ENCODE measurements around the gene CTTNBP2.

The CTTNBP2 gene

DNA sequence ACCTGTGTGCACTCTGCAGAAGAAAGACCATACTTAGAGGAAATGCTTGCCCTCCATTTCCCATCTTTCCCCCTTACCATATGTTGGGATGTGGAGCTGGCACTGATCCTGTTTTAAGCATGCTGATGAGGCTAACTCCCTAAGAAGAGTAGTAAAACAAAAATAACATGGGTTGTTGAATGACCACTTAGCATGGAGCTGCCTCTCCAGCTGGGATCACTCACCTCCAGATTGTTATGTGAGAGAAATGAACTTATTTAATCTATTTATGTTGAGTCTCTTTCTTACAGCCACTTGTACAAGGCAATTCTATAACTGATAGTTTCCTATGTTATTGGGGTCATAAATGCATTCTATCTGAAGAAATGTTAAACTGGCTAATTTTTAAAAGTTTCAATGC, 17.0 kb downstream of the CTTNBP2 start:
- FAIRE-seq = no peak
- no peak for TF ChIP-seq POLR2A (IDR thresholded peaks at IDR 0.05; ENCODE audit: low read depth, low read length)
- DNase-seq (ENCODE audit: insufficient read length, low spot score) = no peak

- FAIRE-seq (no peak), DNase-seq (ENCODE audit: insufficient read length, low spot score) (no peak)
- no peak for TF ChIP-seq POLR2A (IDR thresholded peaks at IDR 0.05; ENCODE audit: low read depth, low read length)
Observed at GRCh38 chr7:117854186-117854585, 19.1 kb downstream of the CTTNBP2 start.

- no peak for TF ChIP-seq POLR2A (IDR thresholded peaks at IDR 0.05; ENCODE audit: low read depth, low read length)
- FAIRE-seq (no peak), DNase-seq (ENCODE audit: insufficient read length, low spot score) (no peak)
Observed at GRCh38 chr7:117848941-117849340, 24.3 kb downstream of the CTTNBP2 start.

DNA sequence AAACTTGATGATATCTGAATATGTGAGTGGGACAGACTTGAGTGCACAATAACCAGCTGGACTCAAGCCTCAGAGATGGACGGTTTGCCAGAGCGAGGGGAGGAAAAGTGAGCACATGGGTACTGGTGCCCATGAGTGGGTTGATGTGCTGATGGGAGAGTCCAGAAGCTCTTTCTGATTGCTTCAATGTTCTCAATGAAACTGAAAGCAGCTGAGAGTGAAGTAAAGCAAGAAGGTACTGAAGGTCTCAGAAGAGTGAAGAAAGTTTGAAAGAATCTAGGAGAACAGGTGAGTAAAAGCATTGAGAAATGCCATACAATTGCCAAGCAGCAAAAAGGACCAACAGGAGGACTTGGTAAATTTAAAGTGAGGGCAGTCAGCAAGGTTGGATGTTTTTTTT, 28.6 kb downstream of the CTTNBP2 start:
- FAIRE-seq = no peak

GRCh38 chr7:117841611-117842010, 31.6 kb downstream of the CTTNBP2 start:
- TF ChIP-seq POLR2A (IDR thresholded peaks at IDR 0.05; ENCODE audit: low read depth, low read length) = no peak
- FAIRE-seq = no peak
- DNase-seq (ENCODE audit: insufficient read length, low spot score) = no peak

More for the DNA sequence above, 28.6 kb downstream of the CTTNBP2 start:
- TF ChIP-seq POLR2A (IDR thresholded peaks at IDR 0.05; ENCODE audit: low read depth, low read length) = no peak
- no peak for DNase-seq (ENCODE audit: insufficient read length, low spot score)

- TF ChIP-seq POLR2A (IDR thresholded peaks at IDR 0.05; ENCODE audit: low read depth, low read length) = no peak
- no peak for DNase-seq (ENCODE audit: insufficient read length, low spot score)
- no peak for FAIRE-seq
Observed at GRCh38 chr7:117841011-117841410, 32.2 kb downstream of the CTTNBP2 start.

DNA sequence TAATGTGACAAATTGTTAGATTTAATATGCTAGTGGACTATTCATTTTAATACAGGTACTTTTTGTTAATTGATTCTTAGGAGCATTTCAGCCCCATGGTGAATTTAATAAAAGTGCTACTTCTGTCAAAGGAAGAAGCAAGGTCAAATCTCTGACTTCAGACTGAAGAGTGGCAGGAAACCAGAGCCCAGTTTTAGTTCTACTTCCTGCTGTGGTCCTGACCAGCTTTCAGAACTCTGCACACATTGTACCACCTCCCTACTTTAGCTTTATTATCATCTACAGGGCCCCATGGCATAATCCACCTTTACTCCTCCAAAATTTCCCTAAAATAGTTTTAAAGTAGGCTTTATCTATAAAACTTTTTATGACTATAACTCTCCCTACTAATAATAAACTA, 33.7 kb downstream of the CTTNBP2 start:
- FAIRE-seq = no peak
- DNase-seq (ENCODE audit: insufficient read length, low spot score) = no peak
- no peak for TF ChIP-seq POLR2A (IDR thresholded peaks at IDR 0.05; ENCODE audit: low read depth, low read length)

- TF ChIP-seq POLR2A (IDR thresholded peaks at IDR 0.05; ENCODE audit: low read depth, low read length) = no peak
- FAIRE-seq (no peak), DNase-seq (ENCODE audit: insufficient read length, low spot score) (no peak)
Observed at GRCh38 chr7:117837841-117838240, 35.4 kb downstream of the CTTNBP2 start.

GRCh38 chr7:117835016-117835664, 38.1 kb downstream of the CTTNBP2 start:
- DNase-seq (ENCODE audit: insufficient read length, low spot score) (no peak), FAIRE-seq (no peak)
- no peak for TF ChIP-seq POLR2A (IDR thresholded peaks at IDR 0.05; ENCODE audit: low read depth, low read length)

DNA sequence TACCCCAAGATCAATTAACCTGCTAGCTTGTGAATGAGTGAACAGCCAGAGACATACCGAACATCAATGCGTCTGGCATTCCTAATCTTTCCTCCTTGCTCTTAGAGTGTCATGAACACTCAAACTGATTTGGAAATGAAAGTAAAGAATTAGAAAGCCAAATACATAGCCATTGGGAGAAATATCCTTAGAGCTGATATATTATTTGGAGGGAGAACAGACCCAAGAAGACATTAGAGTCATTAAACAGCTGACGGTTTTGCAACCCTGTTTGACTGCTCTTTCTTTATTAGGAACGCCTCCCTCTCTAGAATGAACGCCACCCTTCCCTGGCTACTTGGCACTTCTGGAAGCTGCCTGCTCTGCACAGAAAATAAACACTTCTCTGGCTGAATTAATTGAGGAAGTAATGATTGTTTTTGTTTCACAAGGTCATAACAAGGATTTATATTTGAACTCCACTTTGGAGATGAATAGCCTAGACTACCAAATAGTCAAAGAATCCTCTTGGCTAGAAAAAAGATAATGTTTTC, 42.8 kb downstream of the CTTNBP2 start:
- no peak for TF ChIP-seq POLR2A (IDR thresholded peaks at IDR 0.05; ENCODE audit: low read depth, low read length)
- DNase-seq (ENCODE audit: insufficient read length, low spot score) (no peak), FAIRE-seq (no peak)

- no peak for TF ChIP-seq POLR2A (IDR thresholded peaks at IDR 0.05; ENCODE audit: low read depth, low read length)
- FAIRE-seq = no peak
- DNase-seq (ENCODE audit: insufficient read length, low spot score) = no peak
Observed at GRCh38 chr7:117829450-117830117, 43.7 kb downstream of the CTTNBP2 start.

DNA sequence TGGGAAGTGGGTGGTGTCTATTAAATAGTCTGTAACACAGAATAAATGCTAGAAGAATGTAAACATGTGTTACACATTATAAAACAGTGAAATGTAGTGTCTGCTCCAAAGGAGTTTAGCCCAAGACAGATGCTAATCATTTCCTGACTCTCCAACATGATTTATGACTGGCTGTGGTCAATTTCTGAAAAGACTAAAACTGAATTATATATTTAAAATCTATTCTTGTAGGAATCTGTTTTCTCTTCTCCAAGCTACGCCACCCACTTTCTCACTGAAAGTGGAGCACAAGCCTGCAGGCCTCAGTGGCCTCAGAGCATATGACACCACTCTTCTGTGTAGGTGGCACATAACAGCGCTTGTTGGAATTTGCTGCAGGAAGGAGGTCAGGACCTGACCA, 44.4 kb downstream of the CTTNBP2 start:
- DNase-seq (ENCODE audit: insufficient read length, low spot score) (no peak), FAIRE-seq (no peak)
- TF ChIP-seq POLR2A (IDR thresholded peaks at IDR 0.05; ENCODE audit: low read depth, low read length) = no peak

DNA sequence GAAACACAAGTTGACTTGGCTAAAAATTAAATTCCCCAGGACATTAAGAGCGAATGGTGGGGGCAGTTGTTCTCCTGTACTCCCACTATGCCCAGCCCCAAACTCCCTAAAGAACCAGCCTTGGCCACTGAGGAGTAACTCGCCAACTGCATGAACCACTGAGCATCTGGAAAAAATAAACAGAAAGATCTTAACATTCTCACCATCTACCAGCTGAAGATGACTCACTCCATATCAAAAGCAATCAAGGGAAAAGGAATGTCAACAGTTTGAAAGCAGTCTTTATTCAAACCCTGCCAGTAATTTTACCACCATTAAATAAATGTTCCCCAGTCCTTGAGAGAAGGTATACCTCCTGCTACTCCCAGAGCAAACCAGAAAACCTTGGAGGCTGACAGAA, 45.4 kb downstream of the CTTNBP2 start:
- TF ChIP-seq POLR2A (IDR thresholded peaks at IDR 0.05; ENCODE audit: low read depth, low read length) = no peak
- no peak for DNase-seq (ENCODE audit: insufficient read length, low spot score)
- no peak for FAIRE-seq

- FAIRE-seq = peak; percentile 50
- TF ChIP-seq POLR2A (IDR thresholded peaks at IDR 0.05; ENCODE audit: low read depth, low read length) = no peak
- DNase-seq (ENCODE audit: insufficient read length, low spot score) = no peak
Observed at GRCh38 chr7:117825132-117825531, 48.1 kb downstream of the CTTNBP2 start.

GRCh38 chr7:117824592-117824991, 48.6 kb downstream of the CTTNBP2 start:
- TF ChIP-seq POLR2A (IDR thresholded peaks at IDR 0.05; ENCODE audit: low read depth, low read length) = no peak
- no peak for DNase-seq (ENCODE audit: insufficient read length, low spot score)
- FAIRE-seq = no peak

Measured in H54 (cell line).